Measurements from ENCODE around the gene SMNDC1.

The SMNDC1 gene

GRCh38 chr10:110326351-110327032 lies 21.8 kb upstream of the SMNDC1 start:
- DNase-seq: no peak

- DNase-seq: no peak
Observed at GRCh38 chr10:110324805-110325280, 20.1 kb upstream of the SMNDC1 start.

- DNase-seq: no peak
Observed at GRCh38 chr10:110324201-110324804, 19.6 kb upstream of the SMNDC1 start.

GRCh38 chr10:110323503-110323902 lies 18.8 kb upstream of the SMNDC1 start:
- no peak for DNase-seq

GRCh38 chr10:110321869-110322620 lies 17.3 kb upstream of the SMNDC1 start:
- DNase-seq: no peak

- DNase-seq: no peak
Observed at GRCh38 chr10:110317866-110318850, 13.4 kb upstream of the SMNDC1 start.

GRCh38 chr10:110313674-110314073 lies 9.0 kb upstream of the SMNDC1 start:
- DNase-seq: no peak

GRCh38 chr10:110312206-110312605 lies 7.5 kb upstream of the SMNDC1 start:
- no peak for DNase-seq

- peak; percentile 2 for DNase-seq
Observed at GRCh38 chr10:110311357-110311949, 6.7 kb upstream of the SMNDC1 start.

- DNase-seq: no peak
Observed at GRCh38 chr10:110310741-110311140, 6.0 kb upstream of the SMNDC1 start.

- DNase-seq: no peak
Observed at GRCh38 chr10:110307805-110308204, 3.1 kb upstream of the SMNDC1 start.

- DNase-seq: no peak
Observed at GRCh38 chr10:110306452-110306768, 1.7 kb upstream of the SMNDC1 start.

- DNase-seq: peak; percentile 2
Observed at GRCh38 chr10:110305767-110306451, 1.2 kb upstream of the SMNDC1 start.

- DNase-seq: no peak
Observed at GRCh38 chr10:110304394-110304779, 333 bp downstream of the SMNDC1 start.

GRCh38 chr10:110303681-110304080 lies 1.0 kb downstream of the SMNDC1 start:
- DNase-seq: no peak

GRCh38 chr10:110300486-110300986 lies 4.2 kb downstream of the SMNDC1 start:
- no peak for DNase-seq

GRCh38 chr10:110296966-110297365 lies 7.8 kb downstream of the SMNDC1 start:
- no peak for DNase-seq

GRCh38 chr10:110286841-110287240 lies 17.9 kb downstream of the SMNDC1 start:
- DNase-seq: no peak

- DNase-seq: no peak
Observed at GRCh38 chr10:110285501-110285900, 19.2 kb downstream of the SMNDC1 start.

GRCh38 chr10:110284262-110284661 lies 20.5 kb downstream of the SMNDC1 start:
- no peak for DNase-seq

GRCh38 chr10:110279407-110279986 lies 25.2 kb downstream of the SMNDC1 start:
- DNase-seq: no peak
